ENCODE measurements around the gene FOXD1. TPM values are rescaled to one million over a fixed set of nuclear protein-coding genes. Genes with fewer than 3 reads are reported as not detected.

Gene FOXD1
- total RNA-seq, 4 donors from 2014 or later, result 1.7 to 22.7 (median 4.5) TPM

DNA sequence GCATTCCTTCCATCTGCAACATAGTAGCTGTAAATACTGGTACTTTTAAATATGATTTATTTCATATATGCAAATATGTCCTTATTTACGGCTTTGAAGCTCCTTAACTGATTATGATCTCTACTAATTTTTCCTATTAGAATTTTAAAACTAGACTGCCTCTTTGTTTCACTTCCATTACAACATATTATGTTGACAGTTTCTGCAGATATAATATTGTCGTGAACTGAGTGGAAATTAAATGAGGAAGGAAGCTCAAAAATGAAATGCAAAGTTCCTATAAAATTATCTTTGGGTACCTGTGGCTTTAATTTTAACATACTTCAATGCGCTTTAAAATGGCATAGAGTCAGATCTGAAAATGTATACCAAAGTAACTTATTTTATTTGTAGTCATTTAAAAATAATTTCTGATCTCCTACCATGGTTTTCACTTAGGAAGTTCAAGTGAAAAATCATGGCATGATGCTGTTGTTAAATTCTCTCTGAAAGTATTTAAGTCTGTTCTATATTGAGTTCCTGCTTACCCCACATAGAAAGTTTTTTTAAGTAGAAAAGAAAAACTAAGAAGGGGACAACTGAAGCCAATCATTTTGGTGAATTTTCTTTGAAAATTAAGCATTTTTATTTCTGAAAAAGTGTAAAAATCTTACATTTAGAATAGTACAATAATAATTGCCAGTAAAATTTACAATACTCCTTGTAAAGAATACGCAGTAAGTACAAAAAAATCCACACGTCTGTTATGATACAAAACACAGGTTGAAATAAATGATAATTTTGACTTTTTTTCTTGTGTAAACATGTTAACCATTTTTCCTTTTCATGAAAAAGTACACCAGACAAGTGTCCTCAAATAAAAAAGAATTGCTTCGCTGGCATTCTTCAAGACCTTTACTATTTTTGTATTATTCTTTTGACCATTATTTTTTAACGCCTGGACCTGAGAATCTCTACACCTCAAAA is 2.6 kb downstream of the FOXD1 start:
- no peaks in the 10 kb centered on the region for H3K36me3 ChIP-seq
- no peak for TF ChIP-seq POLR2A (IDR thresholded peaks at IDR 0.05)
- TF ChIP-seq, protein P1, sequence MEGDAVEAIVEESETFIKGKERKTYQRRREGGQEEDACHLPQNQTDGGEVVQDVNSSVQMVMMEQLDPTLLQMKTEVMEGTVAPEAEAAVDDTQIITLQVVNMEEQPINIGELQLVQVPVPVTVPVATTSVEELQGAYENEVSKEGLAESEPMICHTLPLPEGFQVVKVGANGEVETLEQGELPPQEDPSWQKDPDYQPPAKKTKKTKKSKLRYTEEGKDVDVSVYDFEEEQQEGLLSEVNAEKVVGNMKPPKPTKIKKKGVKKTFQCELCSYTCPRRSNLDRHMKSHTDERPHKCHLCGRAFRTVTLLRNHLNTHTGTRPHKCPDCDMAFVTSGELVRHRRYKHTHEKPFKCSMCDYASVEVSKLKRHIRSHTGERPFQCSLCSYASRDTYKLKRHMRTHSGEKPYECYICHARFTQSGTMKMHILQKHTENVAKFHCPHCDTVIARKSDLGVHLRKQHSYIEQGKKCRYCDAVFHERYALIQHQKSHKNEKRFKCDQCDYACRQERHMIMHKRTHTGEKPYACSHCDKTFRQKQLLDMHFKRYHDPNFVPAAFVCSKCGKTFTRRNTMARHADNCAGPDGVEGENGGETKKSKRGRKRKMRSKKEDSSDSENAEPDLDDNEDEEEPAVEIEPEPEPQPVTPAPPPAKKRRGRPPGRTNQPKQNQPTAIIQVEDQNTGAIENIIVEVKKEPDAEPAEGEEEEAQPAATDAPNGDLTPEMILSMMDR (IDR thresholded peaks at IDR 0.05), result no peak
- H3K4me1 ChIP-seq, result peaks cover 0 to 21% (median 4%) of the 10 kb centered on the region in 4 donors
- H3K27ac ChIP-seq, result no peak overlapping the region
- H3K4me3 ChIP-seq, result peak overlapping the region in 2 of 4 donors; percentile 51 to 65
- H3K27me3 ChIP-seq, result peaks cover 0 to 56% of the 10 kb centered on the region in 2 donors
- DNase-seq, result no peak
- H3K9me3 ChIP-seq, result no peaks in the 10 kb centered on the region

DNA sequence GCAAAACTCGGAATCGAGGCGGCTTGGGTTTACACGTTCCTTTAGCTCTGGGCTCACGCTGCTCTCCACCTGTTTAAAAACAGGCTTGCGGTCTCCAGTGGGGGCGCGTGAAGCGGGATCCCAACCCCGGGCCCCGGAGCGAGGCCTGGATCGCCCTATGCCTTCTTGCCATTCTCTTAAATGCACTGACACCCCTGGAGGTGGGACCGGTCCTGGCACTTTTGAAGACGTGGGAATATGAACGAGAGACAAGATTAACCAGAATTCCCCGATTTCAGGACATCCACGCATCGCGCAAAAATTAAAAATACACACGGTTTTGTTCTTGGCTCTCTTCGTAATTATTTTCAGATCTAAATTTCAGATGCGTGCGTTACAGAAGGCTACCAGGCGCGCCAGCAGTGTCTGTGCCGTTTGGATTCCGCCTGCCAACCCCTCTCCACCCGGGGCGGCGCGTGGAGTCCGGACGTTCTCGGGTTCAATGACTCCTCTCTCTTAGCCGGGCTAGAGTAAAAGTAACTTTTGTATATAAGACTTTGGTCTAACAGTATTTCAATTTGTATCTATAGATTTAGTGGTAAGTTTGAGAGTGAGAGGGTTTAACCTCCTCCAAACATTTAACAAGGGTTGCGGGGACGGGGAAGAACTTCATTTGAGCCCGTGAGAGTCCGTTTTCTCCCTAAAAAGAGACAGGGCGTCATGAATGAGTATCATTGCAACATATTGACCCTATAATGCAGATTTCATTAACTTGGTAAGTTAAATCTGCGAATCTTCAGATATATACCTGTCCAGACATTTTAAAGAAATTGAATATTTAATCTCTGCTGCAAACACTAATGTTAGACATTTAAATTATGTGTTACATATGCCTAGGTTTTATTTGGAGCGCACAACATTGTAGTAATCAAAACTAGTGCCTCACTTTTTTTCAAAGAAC is 3.8 kb downstream of the FOXD1 start:
- TF ChIP-seq, protein P1 (IDR thresholded peaks at IDR 0.05), result no peak
- H3K4me1 ChIP-seq, result peaks cover 0 to 17% (median 4%) of the 10 kb centered on the region in 4 donors
- no peaks in the 10 kb centered on the region for H3K9me3 ChIP-seq
- H3K36me3 ChIP-seq, result no peaks in the 10 kb centered on the region
- peak overlapping the region in 1 of 4 donors; percentile 19 for H3K4me3 ChIP-seq
- DNase-seq, result no peak
- H3K27me3 ChIP-seq, result peaks cover 0 to 55% of the 10 kb centered on the region in 2 donors
- H3K27ac ChIP-seq, result no peak overlapping the region

DNA sequence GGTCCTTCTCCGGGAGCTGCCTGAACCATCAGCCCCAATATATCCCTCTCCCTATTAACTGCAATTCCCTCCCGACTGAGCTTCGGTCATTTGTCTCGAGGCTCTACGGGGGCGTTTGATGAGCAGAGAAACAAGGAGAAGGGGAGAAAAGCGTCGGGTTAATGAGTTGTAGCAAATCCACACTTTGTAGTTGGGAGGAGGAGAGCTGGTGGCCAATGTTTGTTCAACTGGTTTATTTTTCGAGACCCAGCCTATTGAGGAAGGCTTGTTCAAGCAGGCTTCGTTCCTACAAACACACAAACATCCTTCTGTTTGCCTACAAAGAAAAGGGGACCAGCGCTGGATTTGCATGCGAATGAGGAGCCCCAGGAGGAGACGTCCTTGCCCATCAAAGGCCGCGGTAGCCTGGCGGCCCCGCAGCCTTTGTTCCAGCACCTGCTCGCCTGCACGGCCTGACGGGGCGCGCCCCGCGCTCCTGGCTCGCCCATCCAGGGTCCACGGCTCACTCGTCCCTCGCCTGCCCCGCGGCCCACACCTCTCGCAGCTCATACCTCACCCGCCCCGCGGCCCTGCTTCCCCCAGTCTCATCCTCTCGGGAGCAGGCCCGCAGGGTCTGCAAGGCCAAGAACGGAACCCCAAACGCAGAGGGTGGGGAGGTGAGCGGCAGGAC is 4.6 kb downstream of the FOXD1 start:
- H3K9me3 ChIP-seq, result no peaks in the 10 kb centered on the region
- peak overlapping the region in 1 of 4 donors; percentile 19 for H3K4me3 ChIP-seq
- DNase-seq, result peak in 1 of 3 donors; percentile 62
- no peak for TF ChIP-seq POLR2A (IDR thresholded peaks at IDR 0.05)
- TF ChIP-seq, protein P1 (IDR thresholded peaks at IDR 0.05), result no peak
- H3K27me3 ChIP-seq, result peaks cover 0 to 49% of the 10 kb centered on the region in 2 donors
- no peak overlapping the region for H3K27ac ChIP-seq
- peaks cover 0 to 11% (median 3%) of the 10 kb centered on the region in 4 donors for H3K4me1 ChIP-seq
- H3K36me3 ChIP-seq, result no peaks in the 10 kb centered on the region

DNA sequence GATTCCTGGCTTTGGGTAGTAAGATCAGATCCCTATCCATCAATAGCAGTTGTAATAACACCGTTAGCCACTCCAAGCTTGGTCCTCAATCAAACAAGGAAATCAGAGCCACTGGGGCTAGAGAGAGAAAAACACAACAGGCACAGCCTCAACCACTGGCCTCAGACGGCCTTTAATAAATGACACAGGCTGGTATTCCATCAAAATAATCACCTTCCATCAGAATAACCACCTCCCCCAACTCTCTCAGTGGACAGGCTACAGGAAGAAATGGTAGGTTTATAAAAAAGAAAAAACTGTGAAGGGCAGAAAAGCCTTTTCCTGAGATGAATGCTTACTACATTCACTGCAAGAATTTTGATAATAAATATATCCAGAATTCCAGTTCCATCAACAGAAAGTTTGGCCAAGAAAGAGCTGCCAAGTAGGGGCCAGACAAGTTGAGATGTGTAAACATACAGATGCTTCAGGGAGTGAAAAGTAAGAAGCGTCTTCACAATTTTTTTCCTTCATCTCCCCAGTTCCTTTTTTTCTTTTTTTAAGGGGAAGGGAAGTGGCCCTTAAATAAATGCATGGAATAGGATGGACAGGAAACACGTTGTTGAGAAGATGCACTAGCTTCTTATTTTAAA is 5.5 kb downstream of the FOXD1 start:
- DNase-seq, result no peak

More for the DNA sequence above, 5.5 kb downstream of the FOXD1 start:
- Histone ChIP-seq H3K9me3 (no peaks in the 10 kb centered on the region), H3K27ac (no peak overlapping the region), H3K27me3 (peaks cover 0 to 47% of the 10 kb centered on the region in 2 donors), H3K36me3 (no peaks in the 10 kb centered on the region), H3K4me3 (no peak overlapping the region), H3K4me1 (peaks cover 0 to 5% (median 2%) of the 10 kb centered on the region in 4 donors)
- no peak for TF ChIP-seq POLR2A (IDR thresholded peaks at IDR 0.05)
- TF ChIP-seq, protein P1 (IDR thresholded peaks at IDR 0.05), result no peak
